Measurements from ENCODE around the gene PEX7. TPM values are rescaled to one million over a fixed set of nuclear protein-coding genes. Genes with fewer than 3 reads are reported as not detected.

PEX7 gene
- total and polyA plus RNA-seq, 10 of the 15 experiments (the other 5 are each of a cell fraction or from before 2014, with no cell fraction given), result 0.58 to 12.4 (median 8.8) TPM

- peak; percentile 83 for TF ChIP-seq CUX1 (IDR thresholded peaks at IDR 0.05; ENCODE audit: insufficient replicate concordance, low read depth, low read length)
- TF ChIP-seq BCL11A (IDR thresholded peaks at IDR 0.05; ENCODE audit: low read depth, low read length), result peak; percentile 89
- TF ChIP-seq E4F1 (IDR thresholded peaks at IDR 0.05; ENCODE audit: borderline replicate concordance, partially characterized antibody), result no peak
- TF ChIP-seq RAD21 (IDR thresholded peaks at IDR 0.05; ENCODE audit: insufficient read depth, low read depth, low read length), result no peak; the same call in 1 of the 2 replicates
- TF ChIP-seq SMARCA5 (IDR thresholded peaks at IDR 0.05), result peak; percentile 99
- TF ChIP-seq TBL1XR1 (IDR thresholded peaks at IDR 0.05; ENCODE audit: low read depth, low read length), result 0 out of 2 replicates have a peak, but pooled peaks have one; percentile 31
- TF ChIP-seq ZBTB40 (IDR thresholded peaks at IDR 0.05; ENCODE audit: borderline replicate concordance), result no peak; the same call in 1 of the 2 replicates
- no peak for TF ChIP-seq NFYA (IDR thresholded peaks at IDR 0.05; ENCODE audit: borderline replicate concordance, low read depth, low read length)
- TF ChIP-seq POLR2A (IDR thresholded peaks at IDR 0.05; ENCODE audit: low read depth, low read length), result peak; percentile 38; the same call in 1 of the 2 replicates
- TF ChIP-seq NKRF (conservative IDR thresholded peaks at IDR 0.05), result 0 out of 2 replicates have a peak, but pooled peaks have one; percentile 26
- 0 out of 2 replicates have a peak, but pooled peaks have one; percentile 48 for TF ChIP-seq ZNF24 (IDR thresholded peaks at IDR 0.05)
Observed at GRCh38 chr6:136772685-136773472, 49.5 kb upstream of the PEX7 start (continued).
